HG03097 (cell line): ENCODE data around the gene TACSTD2.
"Not testable (repeated sequence)": the region's sequence is repeated elsewhere in the genome, so short reads cannot be mapped to it uniquely, and the experiment has no call there.

ENCODE experiments used
- ATAC-seq: cut with Tn5 transposase; IDR thresholded peaks from one replicate; pipeline ENCODE4 v1.9.1; 2021; ENCODE audit not compliant: unreplicated experiment, low FRiP score

Gene TACSTD2

DNA sequence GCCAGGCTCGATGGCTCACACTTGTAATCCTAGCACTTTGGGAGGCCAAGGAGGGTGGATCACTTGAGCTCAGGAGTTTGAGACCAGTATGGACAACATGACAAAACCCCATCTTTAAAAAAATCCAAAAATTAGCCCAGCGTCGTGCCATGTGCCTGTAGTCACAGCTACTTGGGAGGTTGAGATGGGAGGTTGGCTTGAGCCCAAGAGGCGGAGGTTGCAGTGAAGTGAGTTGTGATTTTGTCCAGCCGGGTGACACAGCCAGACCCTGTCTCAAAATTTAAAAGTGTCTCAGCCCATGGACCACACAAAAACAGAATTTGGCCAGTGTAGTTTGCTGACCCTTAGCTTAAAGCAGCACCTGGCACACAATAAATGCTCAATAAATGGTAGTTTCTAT, 11.3 kb upstream of the TACSTD2 start:
- ATAC-seq: no peak

DNA sequence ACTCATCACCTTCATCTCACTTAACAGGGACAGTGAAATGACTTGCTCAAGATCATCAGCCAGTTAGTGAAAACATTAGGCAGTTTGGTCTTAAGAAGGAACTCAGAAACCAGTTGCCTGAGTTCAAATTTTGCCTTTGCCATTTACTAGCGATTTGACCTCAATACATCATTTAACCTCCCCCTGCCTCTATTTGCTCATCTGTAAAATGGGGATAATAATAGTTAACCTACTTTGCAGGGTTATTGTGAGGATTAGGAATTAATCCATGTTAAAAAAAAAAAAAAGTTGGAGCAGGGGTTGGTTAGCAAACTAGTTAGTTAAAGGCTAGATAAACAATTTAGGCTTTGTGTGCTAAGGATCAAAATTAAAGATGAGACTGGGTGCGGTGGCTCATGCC, 10.6 kb upstream of the TACSTD2 start:
- ATAC-seq: no peak

DNA sequence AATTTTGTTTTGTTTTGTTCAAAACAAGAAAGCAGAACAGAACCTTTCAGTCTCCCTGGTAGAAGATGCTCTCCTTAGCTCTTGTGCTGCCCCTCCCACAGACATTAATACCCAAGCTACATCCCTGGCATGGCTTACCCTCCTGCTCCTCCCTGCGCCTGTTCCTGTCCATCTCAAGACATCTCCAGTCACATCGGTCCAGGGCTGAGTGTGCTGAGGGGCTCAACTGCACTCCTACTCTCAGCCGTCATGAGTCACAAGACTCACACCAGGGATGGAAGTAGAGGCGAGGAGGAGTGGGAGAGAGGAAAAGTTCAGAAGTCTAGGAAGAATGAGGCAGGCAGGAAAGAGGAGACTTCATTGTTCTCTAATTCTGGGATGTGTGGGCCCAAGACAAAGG, 9.2 kb upstream of the TACSTD2 start:
- ATAC-seq: no peak

DNA sequence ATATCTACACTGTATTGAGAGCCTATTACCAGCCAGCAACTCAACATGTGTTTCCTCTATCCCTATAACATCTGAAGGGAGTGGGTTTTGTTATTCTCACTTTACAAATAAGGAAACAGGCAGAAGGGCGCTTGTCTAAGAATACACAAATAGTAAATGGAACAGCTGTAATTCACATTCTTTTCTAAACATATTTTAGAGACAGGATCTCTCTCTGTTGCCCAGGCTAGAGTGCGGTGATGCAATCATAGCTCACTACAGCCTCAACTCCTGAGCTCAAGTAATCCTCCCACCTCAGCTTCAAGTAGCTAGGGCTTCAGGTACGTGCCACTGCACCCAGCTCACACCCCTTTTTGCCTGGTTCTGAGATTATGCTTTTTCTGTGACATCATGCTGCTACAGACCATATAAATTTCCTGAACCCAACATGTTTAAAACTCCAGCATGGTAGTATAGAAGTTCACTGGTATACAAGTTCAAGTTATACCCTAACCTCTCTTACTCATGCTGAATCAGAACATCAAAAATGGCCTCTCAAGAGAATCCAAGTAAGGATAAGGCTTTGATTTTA, 8.6 kb upstream of the TACSTD2 start:
- ATAC-seq: no peak

DNA sequence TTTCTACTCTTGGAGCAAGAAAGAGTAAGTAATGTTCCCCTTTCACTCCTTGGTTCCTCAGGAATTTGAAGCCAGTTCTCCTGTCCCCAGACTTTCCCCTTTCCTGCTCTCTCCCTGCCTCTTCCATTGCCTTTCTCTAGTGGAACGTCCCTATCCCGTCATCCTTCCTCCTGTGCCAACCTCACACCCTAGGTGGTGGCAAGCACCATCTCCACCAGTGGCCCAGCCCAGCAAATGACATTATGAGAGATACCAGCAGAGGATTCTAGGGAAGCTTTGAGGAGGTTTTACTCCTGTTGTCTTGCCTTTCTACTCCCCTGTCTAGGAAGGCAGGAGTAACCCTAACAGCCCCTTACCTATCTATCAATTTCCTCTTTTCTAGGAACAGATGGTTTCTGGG, 8.1 kb upstream of the TACSTD2 start:
- no peak for ATAC-seq

DNA sequence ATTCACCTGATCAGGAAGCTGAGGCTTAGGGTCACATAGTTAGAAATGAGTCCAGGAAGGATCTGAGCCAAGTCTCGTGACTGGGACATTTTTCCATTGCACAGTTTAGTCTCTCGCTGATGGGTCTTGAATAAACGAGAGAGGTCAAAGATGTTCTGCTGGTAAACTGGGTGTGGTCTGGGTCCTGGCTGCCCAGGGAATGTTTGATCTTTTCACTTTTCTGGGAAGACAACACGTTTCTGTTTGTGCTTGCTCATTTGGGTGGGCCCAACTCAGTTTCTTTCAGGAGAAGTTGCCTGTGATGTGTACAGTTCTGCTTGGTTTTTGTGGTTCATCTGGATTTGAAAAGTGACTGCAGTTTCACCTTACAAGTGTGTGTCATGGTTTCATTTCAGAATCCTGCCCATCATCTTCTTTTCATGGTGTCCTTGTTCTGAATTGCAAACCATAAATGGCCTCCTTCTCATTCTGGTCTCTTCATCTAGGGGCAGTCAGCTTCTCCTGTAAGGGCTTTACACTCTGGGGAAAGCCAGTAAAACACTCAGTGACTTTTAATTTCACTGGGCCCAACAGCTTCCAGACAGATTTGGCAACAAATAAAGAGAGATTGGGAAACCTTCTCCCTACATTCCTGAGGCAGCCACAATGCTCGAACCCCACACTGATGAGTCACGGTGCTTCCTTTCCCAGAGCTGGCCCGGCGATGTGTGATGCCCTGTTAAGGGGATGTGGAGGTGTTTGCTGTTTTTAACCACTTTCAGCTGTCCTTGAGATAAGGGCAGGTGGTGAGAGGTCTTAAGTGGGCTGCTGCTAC, 7.2 kb upstream of the TACSTD2 start:
- no peak for ATAC-seq

DNA sequence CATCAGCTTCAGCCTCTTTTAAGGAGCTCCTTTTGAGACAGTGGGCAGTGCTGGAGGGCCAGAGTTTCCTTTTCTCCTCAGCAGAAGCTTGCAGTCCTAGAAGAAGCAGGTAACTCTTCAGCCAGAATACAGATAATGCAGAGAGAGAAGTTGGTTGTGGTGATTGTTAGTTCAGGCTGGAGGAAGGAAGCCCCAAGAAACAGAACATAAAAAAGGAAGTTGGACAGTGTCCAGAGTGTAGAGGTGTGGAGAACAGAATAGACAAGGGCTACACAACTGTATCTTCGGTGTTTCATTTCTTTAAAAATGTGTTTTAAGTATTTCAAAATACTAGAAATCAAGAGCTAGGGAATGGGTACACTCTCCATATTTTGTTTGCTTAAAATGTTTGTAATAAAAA, 6.4 kb upstream of the TACSTD2 start:
- no peak for ATAC-seq

DNA sequence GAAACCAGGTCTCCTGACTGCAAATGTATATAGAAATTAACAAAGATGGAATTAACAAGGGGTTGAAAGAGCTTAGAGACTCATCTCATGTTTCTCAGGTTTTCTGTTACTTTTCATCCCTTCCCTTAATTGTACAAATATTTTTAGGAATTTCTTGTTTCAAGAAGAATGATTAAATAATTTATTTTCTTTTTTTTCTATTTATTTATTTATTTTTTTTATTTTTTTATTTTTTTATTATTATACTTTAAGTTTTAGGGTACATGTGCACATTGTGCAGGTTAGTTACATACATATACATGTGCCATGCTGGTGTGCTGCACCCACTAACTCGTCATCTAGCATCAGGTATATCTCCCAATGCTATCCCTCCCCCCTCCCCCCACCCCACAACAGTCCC, 5.1 kb upstream of the TACSTD2 start:
- ATAC-seq: not testable (repeated sequence)

DNA sequence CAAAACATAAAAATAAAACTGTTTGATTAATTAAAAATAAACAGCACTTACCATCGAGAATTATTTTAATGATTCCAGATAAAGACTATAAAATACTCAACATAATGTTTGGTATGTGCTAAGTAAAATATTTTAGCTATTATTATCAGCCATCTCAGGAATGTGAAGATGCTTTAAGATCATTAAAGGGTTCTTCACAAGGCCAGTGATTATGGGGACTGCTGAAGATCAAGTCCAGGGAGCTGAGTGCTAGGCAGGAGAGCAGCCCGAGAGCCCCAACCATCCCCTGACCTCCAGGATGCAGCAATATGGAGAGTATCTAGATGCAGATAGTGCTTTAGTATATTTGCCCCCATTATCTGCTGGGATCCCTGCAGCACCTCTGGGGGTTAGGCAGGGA, 4.6 kb upstream of the TACSTD2 start:
- ATAC-seq: no peak

DNA sequence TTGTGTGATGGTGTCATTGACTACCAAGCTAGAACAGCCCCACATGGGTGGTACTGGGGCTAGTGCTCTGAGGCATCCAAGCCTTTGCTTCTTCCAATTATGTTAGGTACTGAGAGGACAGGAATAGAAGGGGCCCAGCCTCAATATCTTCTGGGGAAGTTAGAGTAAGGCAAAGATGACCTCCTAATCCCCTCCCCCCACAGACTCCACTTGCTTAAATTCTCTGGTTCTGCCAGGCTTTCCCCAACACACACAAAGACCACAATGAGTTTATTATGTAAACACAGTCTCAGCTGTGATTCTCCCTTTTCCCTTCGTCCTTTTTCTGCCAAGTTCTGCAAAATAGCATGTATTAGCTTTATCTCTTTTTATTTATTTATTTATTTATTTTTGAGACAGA, 3.1 kb upstream of the TACSTD2 start:
- no peak for ATAC-seq

DNA sequence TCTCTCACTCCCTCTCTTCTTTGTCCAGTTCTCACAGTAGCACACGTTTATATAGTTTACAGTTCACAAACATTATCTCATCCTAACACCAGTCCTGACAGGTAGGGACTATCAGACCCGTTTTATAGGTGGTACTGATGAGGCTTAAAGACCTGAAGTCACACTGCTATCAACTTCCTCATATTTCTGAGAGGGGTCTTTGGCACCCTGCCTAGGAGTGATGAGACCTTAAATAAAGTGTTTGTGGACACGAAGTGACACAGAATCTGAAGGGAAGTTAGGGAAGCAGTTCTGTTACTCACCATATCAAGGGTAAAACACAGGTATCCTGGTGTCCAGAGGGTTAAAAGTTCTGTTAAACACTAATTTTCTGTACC, 590 bp upstream of the TACSTD2 start:
- no peak for ATAC-seq

DNA sequence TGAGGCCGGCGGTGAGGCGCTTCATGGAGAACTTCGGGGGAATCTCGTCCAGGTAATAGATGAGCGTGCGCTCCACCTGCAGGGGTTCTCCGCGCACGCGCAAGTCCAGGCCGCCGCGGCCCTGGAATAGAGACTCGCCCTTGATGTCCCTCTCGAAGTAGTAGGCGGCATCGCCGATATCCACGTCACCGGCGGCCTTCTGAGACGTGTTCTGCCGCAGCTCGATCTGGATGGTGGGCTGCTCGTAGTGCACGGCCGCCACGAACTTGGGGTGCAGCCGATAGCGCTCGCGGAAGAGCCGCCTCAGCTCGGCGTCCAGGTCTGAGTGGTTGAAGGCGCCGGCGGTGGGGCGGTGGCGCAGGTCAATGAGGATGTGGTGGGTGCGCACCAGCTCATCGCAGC, 726 bp downstream of the TACSTD2 start:
- no peak for ATAC-seq

DNA sequence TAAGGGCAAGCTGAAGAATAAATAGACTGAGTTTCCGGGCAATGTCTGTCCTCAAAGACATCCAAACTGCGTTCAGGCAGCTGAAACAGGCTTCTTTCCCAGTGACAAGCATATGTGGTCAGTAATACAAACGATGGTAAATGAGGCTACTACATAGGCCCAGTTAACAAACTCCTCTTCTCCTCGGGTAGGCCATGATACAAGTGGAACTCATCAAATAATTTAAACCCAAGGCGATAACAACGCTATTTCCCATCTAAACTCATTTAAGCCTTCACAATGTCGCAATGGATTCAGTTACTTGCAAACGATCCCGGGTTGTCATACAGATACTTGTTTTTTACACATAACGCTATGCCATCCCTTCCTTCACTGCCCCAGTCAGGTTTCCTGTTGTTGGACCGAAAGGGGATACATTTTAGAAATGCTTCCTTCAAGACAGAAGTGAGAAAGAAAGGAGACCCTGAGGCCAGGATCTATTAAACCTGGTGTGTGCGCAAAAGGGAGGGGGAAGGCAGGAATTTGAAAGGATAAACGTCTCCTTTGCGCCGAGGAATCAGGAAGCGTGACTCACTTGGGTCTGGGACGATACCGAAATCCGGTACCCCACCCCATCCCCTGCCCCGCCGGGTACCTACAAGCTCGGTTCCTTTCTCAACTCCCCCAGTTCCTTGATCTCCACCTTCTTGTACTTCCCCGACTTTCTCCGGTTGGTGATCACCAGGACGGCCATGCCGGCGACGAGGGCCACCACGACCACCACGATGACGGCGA, 1.3 kb downstream of the TACSTD2 start:
- ATAC-seq: no peak

DNA sequence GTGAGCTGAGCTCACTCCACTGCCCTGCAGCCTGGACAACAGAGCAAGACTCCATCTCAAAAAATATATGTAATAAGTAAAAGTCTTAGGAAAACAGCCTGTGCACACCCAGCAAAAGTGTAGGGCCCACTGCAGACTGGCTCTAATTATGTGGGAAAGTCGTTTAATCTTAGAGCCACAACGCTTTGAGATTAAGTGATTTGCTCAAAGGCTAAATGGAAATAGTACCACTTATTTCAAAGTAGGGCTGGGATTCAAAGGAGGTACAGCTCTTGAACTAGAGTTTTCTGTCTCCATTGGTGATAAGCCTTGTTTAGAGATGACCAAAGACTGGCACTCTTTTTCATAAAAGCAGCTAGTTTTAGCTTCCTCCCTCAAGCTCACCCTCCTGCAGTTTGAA, 2.2 kb downstream of the TACSTD2 start:
- ATAC-seq: no peak

DNA sequence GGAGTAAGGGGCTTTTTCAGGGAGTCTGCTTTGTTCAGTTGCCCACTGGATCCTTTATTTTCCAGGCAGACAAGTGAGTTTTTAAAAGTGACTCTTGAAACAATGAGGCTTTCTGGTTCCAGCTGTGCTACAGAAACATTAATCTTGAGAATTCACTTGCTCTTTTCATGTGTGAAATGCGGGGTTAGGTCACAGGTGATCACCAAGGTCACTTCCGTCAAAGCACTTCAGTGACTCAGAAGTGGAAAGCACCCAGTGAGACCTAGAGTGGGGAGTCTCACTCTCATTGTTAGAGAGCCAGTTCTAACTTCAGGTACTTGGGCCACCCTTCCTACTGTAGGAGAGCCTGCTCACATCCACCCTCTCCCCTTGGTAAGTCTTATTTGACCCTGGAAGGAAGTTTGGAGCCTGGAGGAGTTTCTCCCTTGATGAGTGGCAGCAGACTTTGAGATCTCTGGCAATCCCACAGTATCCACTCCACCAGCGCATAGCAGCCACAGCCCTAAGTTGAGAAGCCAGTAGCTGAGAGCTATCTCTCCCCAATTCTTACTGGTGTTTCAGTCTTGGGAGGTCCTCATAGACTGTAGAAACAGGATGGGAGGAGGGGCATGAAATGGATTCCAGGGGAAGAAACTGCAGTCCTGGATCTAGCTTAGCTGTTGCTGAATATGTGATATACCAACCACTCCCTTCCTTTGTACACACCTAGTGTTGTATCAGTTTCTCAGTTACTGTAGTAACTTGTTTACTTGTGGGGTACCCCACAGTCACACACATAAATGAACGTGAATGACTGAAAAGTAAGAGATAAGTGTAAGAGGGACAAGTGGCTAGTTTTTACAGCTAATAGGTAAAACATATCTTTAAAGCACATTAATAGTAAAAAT, 3.1 kb downstream of the TACSTD2 start:
- peak; percentile 93 for ATAC-seq

DNA sequence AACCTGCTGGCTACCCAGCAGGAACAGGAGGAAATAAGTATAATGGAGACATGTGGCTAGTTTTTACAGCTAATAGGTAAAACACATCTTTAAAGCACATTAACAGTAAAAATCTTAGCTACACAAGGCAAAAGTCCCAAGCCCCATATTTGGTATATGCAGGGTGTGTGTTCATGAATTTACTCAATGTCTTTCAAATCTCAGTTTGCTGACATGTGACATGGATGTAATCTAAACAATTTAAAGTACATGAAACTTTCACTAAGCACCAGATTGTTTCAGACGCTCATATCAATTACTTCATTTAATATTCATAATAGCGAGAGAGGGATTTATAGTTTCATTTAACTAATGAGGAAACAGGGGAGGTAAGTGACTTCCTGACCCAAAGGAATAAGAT, 3.9 kb downstream of the TACSTD2 start:
- no peak for ATAC-seq

DNA sequence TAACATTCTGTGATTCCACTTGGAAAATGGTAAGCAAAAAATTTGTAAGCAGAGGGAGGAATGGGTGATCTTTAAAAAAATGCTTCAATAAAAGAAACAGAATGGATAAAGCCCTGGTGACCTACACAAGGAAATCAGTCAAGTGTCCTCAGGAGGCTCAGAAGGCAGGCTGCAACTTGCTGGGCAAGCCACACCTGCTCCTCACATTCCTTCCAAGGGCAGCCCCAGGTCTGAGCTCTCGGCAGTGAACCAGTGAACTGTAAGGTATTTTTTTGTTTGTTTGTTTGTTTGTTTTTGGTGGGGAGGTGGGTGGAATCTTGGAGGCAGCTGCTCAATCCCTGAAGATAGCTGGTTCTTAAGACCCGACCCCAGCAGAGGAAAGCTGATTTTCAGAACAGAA, 4.4 kb downstream of the TACSTD2 start:
- ATAC-seq: no peak

DNA sequence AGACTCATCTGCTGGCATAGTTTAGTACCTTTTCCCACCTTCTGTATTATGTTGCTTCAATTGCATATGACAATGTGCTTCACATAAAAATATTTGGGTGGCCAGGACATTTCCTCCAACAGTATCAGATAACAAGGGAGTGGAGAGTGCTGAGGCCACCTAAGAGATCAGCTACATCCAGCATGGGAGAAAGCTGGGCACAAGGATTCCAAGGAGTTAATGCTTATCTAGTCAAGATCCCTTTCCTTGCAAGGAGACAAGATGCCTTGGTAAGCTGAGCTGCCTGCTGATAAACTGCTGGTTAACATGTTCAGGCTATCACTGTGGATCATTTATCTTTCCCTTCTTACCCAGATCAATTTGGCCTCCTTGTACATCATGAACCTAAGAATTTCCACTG, 5.4 kb downstream of the TACSTD2 start:
- no peak for ATAC-seq

DNA sequence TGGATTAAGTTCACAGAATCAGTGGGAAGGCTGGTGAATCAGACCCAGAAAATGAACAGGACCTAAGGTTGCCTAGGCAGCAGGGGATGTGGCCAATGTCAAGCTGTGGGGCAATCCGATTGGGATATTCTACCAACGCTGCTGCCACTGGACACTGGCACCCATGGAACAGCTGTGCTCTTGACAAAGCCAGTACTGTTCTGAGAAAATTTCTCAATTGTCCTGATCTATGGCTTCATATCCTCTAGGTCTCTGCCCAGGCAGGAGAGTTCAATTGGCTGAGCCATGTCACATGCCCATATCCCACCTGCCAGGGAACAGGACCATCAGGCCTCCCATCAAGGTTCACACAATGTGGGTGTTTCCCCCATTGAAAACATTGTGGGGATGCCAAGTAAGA, 6.2 kb downstream of the TACSTD2 start:
- ATAC-seq: no peak

DNA sequence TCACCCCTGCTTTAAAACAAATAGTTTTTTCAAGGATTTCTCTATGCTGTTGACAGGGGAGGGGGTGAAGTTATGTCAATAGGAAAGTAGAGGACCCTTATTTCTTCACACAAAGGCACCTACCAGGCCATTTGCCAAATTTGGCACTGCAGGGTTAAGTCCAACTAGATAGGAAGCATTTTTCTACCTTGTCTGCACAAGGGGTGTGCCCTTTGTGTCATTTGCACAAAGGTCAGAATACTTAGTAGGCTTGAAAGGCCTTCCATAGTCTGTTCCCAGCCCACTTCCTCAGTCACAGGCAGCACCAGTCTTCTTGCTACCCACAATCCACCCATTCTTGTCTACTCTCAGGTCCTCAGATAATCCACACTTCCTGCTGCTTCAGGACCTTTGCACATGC, 7.0 kb downstream of the TACSTD2 start:
- no peak for ATAC-seq

DNA sequence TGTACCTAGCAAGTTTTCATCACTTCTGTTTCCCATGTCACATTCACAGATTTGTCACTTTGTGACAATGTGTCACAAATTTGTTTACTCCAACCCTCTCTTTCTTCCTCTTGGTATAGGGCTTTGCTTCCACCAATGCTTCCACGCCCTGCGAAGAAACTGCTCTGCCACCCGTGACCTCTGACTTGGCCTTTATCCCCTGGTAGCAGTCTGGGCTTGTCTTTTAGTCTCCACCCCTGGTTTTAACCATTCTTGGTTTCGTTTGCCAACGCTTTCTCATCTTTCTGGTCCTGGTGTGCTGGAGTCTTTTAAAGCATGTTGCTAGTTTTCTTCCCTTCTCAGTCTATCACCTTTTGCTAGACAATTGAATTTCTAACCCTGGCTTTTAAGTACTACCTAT, 8.1 kb downstream of the TACSTD2 start:
- ATAC-seq: no peak
